K562 (cell line): Measurements from ENCODE around the gene EXOC4. TPM values are rescaled to one million over a fixed set of nuclear protein-coding genes. Genes with fewer than 3 reads are reported as not detected.

Experiments used
- ATAC-seq: fragments of 200-7000 bp; cut with Tn5 transposase; 3 replicates; pipeline ENCODE4 v1.9.1; 2020; ENCODE audit warnings: moderate library complexity
- BruUV-seq: library from RNA; stranded (reverse); fragments of 400-500 nt; replicated peaks from 2 replicates; lab custom pipeline; 2021; lab: Mats Ljungman, UMichigan
- CTCF ChIA-PET: fragments of 300-600 bp; formaldehyde crosslinking; extraction: SDS; loops from one replicate; lab custom pipeline; 2021; ENCODE audit warnings: low intra/inter-chr PET ratio; lab: Yijun Ruan, JAX
- POLR2A ChIA-PET: fragments of 300-600, 350-650 bp; sonication (Branson Sonifier 250); formaldehyde crosslinking; extraction: SDS; loops from one replicate; lab custom pipeline; 2021; ENCODE audit warnings: antibody characterized with exemption, inconsistent platforms; lab: Yijun Ruan, JAX
- DNase-seq, 4 experiments: peaks; one replicate each; pipeline versions ENCODE4 v3.0.0 to v3.0.0-alpha.2; 2011 to 2018; ENCODE audit warnings: low spot score in 3 of 4, mixed read lengths in 3 of 4; ENCODE audit errors: extremely low read depth in 1 of 4
- FAIRE-seq: peaks from 2 replicates; lab custom pipeline; 2011; peaks lifted over from hg19 to GRCh38; lab: Jason Lieb, UNC
- H2AFZ ChIP-seq: 2 replicates; pipeline ENCODE4 v1.6.0; 2011; ENCODE audit warnings: low read depth, low read length, control low read depth, inconsistent platforms
- H3K27ac ChIP-seq: fragments of 200-600 bp; 3 replicates; pipeline ENCODE4 v1.8.0; 2011; ENCODE audit warnings: low read depth, mild to moderate bottlenecking, control low read depth, inconsistent platforms, low read length, moderate library complexity, mixed read lengths; ENCODE audit errors: extremely low read depth
- H3K27me3 ChIP-seq, 2 experiments: fragments of 300-600 bp in 1 of 2; 2 replicates in 1 of 2; 3 replicates in 1 of 2; pipeline versions ENCODE4 v1.6.0 to v1.8.0; 2011; ENCODE audit warnings: inconsistent platforms in 2 of 2, low read length in 2 of 2, mild to moderate bottlenecking in 1 of 2, mixed read lengths in 1 of 2, moderate library complexity in 1 of 2; ENCODE audit not compliant: control insufficient read depth in 2 of 2, insufficient read depth in 2 of 2
- H3K36me3 ChIP-seq: fragments of 300-600 bp; 3 replicates; pipeline ENCODE4 v1.8.0; 2011; ENCODE audit warnings: mild to moderate bottlenecking, low read length, inconsistent platforms; ENCODE audit not compliant: control insufficient read depth, insufficient read depth
- H3K4me1 ChIP-seq, 2 experiments: fragments of 200-600 bp in 1 of 2; replicated peaks in 1 of 2; 2 replicates in 1 of 2; 3 replicates in 1 of 2; pipeline versions ENCODE4 v1.5.1 to v1.8.0; 2011; ENCODE audit warnings: inconsistent platforms in 2 of 2, low read length in 2 of 2, mild to moderate bottlenecking in 1 of 2, mixed read lengths in 1 of 2, moderate library complexity in 1 of 2; ENCODE audit not compliant: control insufficient read depth in 2 of 2, insufficient read depth in 2 of 2
- H3K4me2 ChIP-seq: 2 replicates; pipeline ENCODE4 v1.6.1; 2011; ENCODE audit warnings: low read length, control low read depth, inconsistent platforms, mixed read lengths; ENCODE audit not compliant: insufficient read depth
- H3K4me3 ChIP-seq: fragments of 200-600 bp; sonication (generic), shearing (Covaris generic); 2 replicates; pipeline ENCODE4 v1.5.1; 2016; ENCODE audit warnings: control low read depth, inconsistent platforms
- H3K79me2 ChIP-seq: fragments of 200-600 bp; 3 replicates; pipeline ENCODE4 v1.8.0; 2011; ENCODE audit warnings: low read length, inconsistent platforms; ENCODE audit not compliant: control insufficient read depth, insufficient read depth
- H3K9ac ChIP-seq, 2 experiments: 2 replicates each; pipeline versions ENCODE4 v1.6.0 to v1.6.1; 2011; ENCODE audit warnings: low read depth in 2 of 2, low read length in 2 of 2, control low read depth in 1 of 2, inconsistent platforms in 1 of 2, mild to moderate bottlenecking in 1 of 2, mixed read lengths in 1 of 2; ENCODE audit not compliant: insufficient read depth in 1 of 2
- H3K9me1 ChIP-seq: one replicate; pipeline ENCODE4 v1.6.0; 2011; ENCODE audit warnings: inconsistent platforms, mild to moderate bottlenecking, low read length, moderate library complexity; ENCODE audit not compliant: control insufficient read depth, insufficient read depth
- H3K9me3 ChIP-seq: replicated peaks from 2 replicates; pipeline ENCODE4 v1.5.1; 2011; ENCODE audit warnings: low read depth, low read length, inconsistent platforms; ENCODE audit not compliant: control insufficient read depth, insufficient read depth
- H4K20me1 ChIP-seq: replicated peaks from 2 replicates; pipeline ENCODE4 v1.6.1; 2011; ENCODE audit warnings: low read length, inconsistent platforms, mixed read lengths; ENCODE audit not compliant: control insufficient read depth, insufficient read depth
- ATF3 ChIP-seq, 2 experiments: fragments of 450-650 bp in 1 of 2; sonication (generic) in 1 of 2; formaldehyde crosslinking in 1 of 2; IDR thresholded peaks in 1 of 2; conservative IDR thresholded peaks in 1 of 2; 2 replicates each; pipeline versions ENCODE4 v1.6.1 to v1.8.1; 2016 to 2023; ENCODE audit warnings: mild to moderate bottlenecking in 2 of 2, moderate library complexity in 2 of 2, inconsistent platforms in 1 of 2, missing genetic modification reagents in 1 of 2
- BRCA1 ChIP-seq, 2 experiments: fragments of 450-650 bp in 1 of 2; sonication (generic) in 1 of 2; formaldehyde crosslinking in 1 of 2; IDR thresholded peaks; 2 replicates each; pipeline versions ENCODE4 v1.5.0 to v1.6.1; 2017 to 2020; ENCODE audit warnings: mild to moderate bottlenecking in 1 of 2, missing genetic modification reagents in 1 of 2
- CEBPB ChIP-seq: fragments of 450-650 bp; IDR thresholded peaks from 2 replicates; pipeline ENCODE4 v1.6.1; 2016; ENCODE audit warnings: missing genetic modification characterization, missing compliant biosample characterization
- FOSL1 ChIP-seq: fragments of 200-800 bp; sonication (Bioruptor generic); conservative IDR thresholded peaks from 2 replicates; pipeline ENCODE4 v1.6.1; 2016; ENCODE audit warnings: missing genetic modification characterization, missing compliant biosample characterization
- HNRNPLL ChIP-seq: fragments of 200-400 bp; formaldehyde crosslinking; IDR thresholded peaks from 2 replicates; pipeline ENCODE4 v1.6.1; 2017; ENCODE audit warnings: low read length, low read depth, mild to moderate bottlenecking; ENCODE audit not compliant: poor library complexity, severe bottlenecking
- TOE1 ChIP-seq, 2 experiments: fragments of 450-650 bp in 1 of 2; sonication (generic) in 1 of 2; formaldehyde crosslinking in 1 of 2; IDR thresholded peaks; 2 replicates each; pipeline versions ENCODE4 v1.7.1 to v1.8.0; 2016 to 2022; ENCODE audit warnings: borderline replicate concordance in 2 of 2, mild to moderate bottlenecking in 2 of 2, antibody characterized with exemption in 1 of 2, inconsistent platforms in 1 of 2, low read depth in 1 of 2, missing genetic modification reagents in 1 of 2, moderate library complexity in 1 of 2
- ZBTB40 ChIP-seq, 2 experiments: fragments of 450-650 bp in 1 of 2; sonication (generic) in 1 of 2; formaldehyde crosslinking in 1 of 2; IDR thresholded peaks; 2 replicates each; pipeline versions ENCODE4 v1.7.1 to v1.9.0; 2016 to 2022; ENCODE audit warnings: inconsistent platforms in 1 of 2, mild to moderate bottlenecking in 1 of 2, missing genetic modification reagents in 1 of 2
- WGBS: fragments of 100-300 bp; shearing (Covaris generic); methylation state at CpG from one replicate; pipeline ENCODE4 v1.1.6; 2016; ENCODE audit warnings: low coverage, mixed read lengths; ENCODE audit not compliant: insufficient coverage; ENCODE audit errors: missing lambda C conversion rate; 5-methylcytosine and 5-hydroxymethylcytosine counted together
- in situ Hi-C: fragments of 300-500 bp; cut with MboI; formaldehyde crosslinking; loops from 4 replicates; pipeline ENCODE4 v1.15.0; 2018; ENCODE audit warnings: inconsistent platforms, mixed read lengths
- intact Hi-C: fragments of 100-400 bp; cut with micrococcal nuclease; formaldehyde crosslinking; loops from 2 replicates; pipeline ENCODE4 v1.14.2; 2022
- polyA plus RNA-seq, 8 experiments: library from polyadenylated mRNA; depleted of rRNA in 4 of 8; stranded (reverse) in 5 of 8; unstranded in 3 of 8; fragments of >200 nt; fragmentation: Nextera tagmentation in 2 of 8; fragmentation: Illumina TruSeq in 1 of 8; extraction: Ambion mirVana in 2 of 8; extraction: Trizol in 1 of 8; gene quantifications; 2 replicates each; pipeline versions ENCODE4 v1.2.1 to v1.2.3, GENCODE V29; 2011 to 2014; ENCODE audit warnings: inconsistent platforms in 1 of 8, missing spikeins in 1 of 8
- total RNA-seq, 7 experiments: library from RNA; depleted of rRNA in 6 of 7; stranded (reverse); fragments of >200 nt in 6 of 7; fragmentation: Illumina TruSeq in 2 of 7; extraction: Trizol in 2 of 7; gene quantifications; 2 replicates each; pipeline versions ENCODE4 v1.2.1 to v1.2.3, GENCODE V29; 2011 to 2021; ENCODE audit warnings: low replicate concordance in 1 of 7

Gene EXOC4
- total and polyA plus RNA-seq, 9 of the 15 experiments (the other 6 are each of a cell fraction or from before 2014, with no cell fraction given), result 18.5 to 73.1 (median 46.6) TPM

GRCh38 chr7:133973710-133974109 is 720.8 kb downstream of the EXOC4 start:
- CTCF ChIA-PET, result no interaction called here

More at GRCh38 chr7:133973710-133974109, 720.8 kb downstream of the EXOC4 start:
- no peaks in the 10 kb centered on the region for H3K36me3 ChIP-seq
- intact Hi-C loops (no loop called here), in situ Hi-C loops (no loop called here)
- H3K27ac ChIP-seq, result no peak overlapping the region
- H3K79me2 ChIP-seq, result no peaks in the 10 kb centered on the region
- H3K4me3 ChIP-seq, result no peak overlapping the region
- no peaks in the 10 kb centered on the region for H3K4me1 ChIP-seq
- FAIRE-seq, result no peak
- no peak for TF ChIP-seq HNRNPLL
- peak; percentile 56 for TF ChIP-seq ATF3 (IDR thresholded peaks at IDR 0.05)
- TF ChIP-seq ATF3 (CRISPR knock-in tag; conservative IDR thresholded peaks at IDR 0.05), result no peak
- no peak for TF ChIP-seq BRCA1 (IDR thresholded peaks at IDR 0.05)
- TF ChIP-seq BRCA1 (CRISPR knock-in tag; IDR thresholded peaks at IDR 0.05), result no peak
- TF ChIP-seq TOE1 (IDR thresholded peaks at IDR 0.05; ENCODE audit: borderline replicate concordance), result no peak
- TF ChIP-seq TOE1 (CRISPR knock-in tag; IDR thresholded peaks at IDR 0.05; ENCODE audit: borderline replicate concordance, low read depth), result no peak
- TF ChIP-seq ZBTB40 (IDR thresholded peaks at IDR 0.05), result no peak
- TF ChIP-seq ZBTB40 (CRISPR knock-in tag; IDR thresholded peaks at IDR 0.05), result no peak
- TF ChIP-seq CEBPB, result 0 out of 2 replicates have a peak, but pooled peaks have one; percentile 10
- TF ChIP-seq FOSL1, result no peak
- POLR2A ChIA-PET, result no interaction called here
- no peak for DNase-seq
- H3K9me3 ChIP-seq, result no peaks in the 10 kb centered on the region
- H3K9me1 ChIP-seq, result no peaks in the 10 kb centered on the region
- no TSS peak for BruUV-seq
- ATAC-seq, result no peak
- H4K20me1 ChIP-seq, result no peaks in the 10 kb centered on the region
- H3K4me2 ChIP-seq, result no peak overlapping the region
- no peak overlapping the region for H2AFZ ChIP-seq
- WGBS, result 95% methylated on average over 2 of the region's 2 CpGs
- 0 out of 5 replicates have a peak, but pooled peaks cover 0 to 4% of the 10 kb centered on the region in 2 experiments for H3K27me3 ChIP-seq
- no peak overlapping the region for H3K9ac ChIP-seq
